CD8-positive, alpha-beta memory T cell (primary cell): ENCODE results near the gene DGKB. TPM values are rescaled to one million over a fixed set of nuclear protein-coding genes. Genes with fewer than 3 reads are reported as not detected.

ENCODE experiments used
- CTCF ChIA-PET: fragments of 350-600 bp; sonication (Branson Sonifier 250); formaldehyde crosslinking; loops from one replicate; lab custom pipeline; 2021; ENCODE audit warnings: antibody characterized with exemption; lab: Charles Lee
- POLR2A ChIA-PET: fragments of 350-600 bp; sonication (Branson Sonifier 250); formaldehyde crosslinking; loops from one replicate; lab custom pipeline; 2021; ENCODE audit warnings: antibody characterized with exemption; lab: Charles Lee
- DNase-seq, 5 donors: peaks; one replicate each; pipeline versions ENCODE4 v3.0.0 to v3.0.0-alpha.2; 2020 to 2022; ENCODE audit warnings: mixed read lengths in 1 of 5
- H3K27ac ChIP-seq: one replicate; pipeline ENCODE4 v1.7.0; 2013; ENCODE audit warnings: low read depth, mild to moderate bottlenecking, low read length, moderate library complexity
- H3K27me3 ChIP-seq: 2 replicates; pipeline ENCODE4 v1.7.0; 2013; ENCODE audit warnings: low read length, mild to moderate bottlenecking; ENCODE audit not compliant: insufficient read depth, poor library complexity, severe bottlenecking
- H3K36me3 ChIP-seq: 2 replicates; pipeline ENCODE4 v1.7.0; 2013; ENCODE audit warnings: mild to moderate bottlenecking, low read length, moderate library complexity; ENCODE audit not compliant: insufficient read depth
- H3K4me1 ChIP-seq: 2 replicates; pipeline ENCODE4 v1.7.0; 2013; ENCODE audit warnings: mild to moderate bottlenecking, low read length, moderate library complexity; ENCODE audit not compliant: insufficient read depth
- H3K4me3 ChIP-seq: 2 replicates; pipeline ENCODE4 v1.7.0; 2013; ENCODE audit warnings: mild to moderate bottlenecking, low read length
- H3K9me3 ChIP-seq: 2 replicates; pipeline ENCODE4 v1.7.0; 2013; ENCODE audit warnings: mild to moderate bottlenecking, low read length
- H3K27ac Mint-ChIP-seq, 8 donors: one replicate each; pipeline ENCODE4 v1.8.0; 2020 to 2021; ENCODE audit warnings: mixed read lengths in 8 of 8, mild to moderate bottlenecking in 6 of 8, inconsistent platforms in 3 of 8, moderate library complexity in 3 of 8
- H3K27me3 Mint-ChIP-seq, 2 donors: one replicate each; pipeline ENCODE4 v1.8.0; 2020 to 2021; ENCODE audit warnings: mixed read lengths in 2 of 2, mild to moderate bottlenecking in 1 of 2, moderate library complexity in 1 of 2
- H3K36me3 Mint-ChIP-seq, 3 donors: one replicate each; pipeline ENCODE4 v1.8.0; 2020 to 2021; ENCODE audit warnings: mixed read lengths in 3 of 3, inconsistent platforms in 1 of 3, mild to moderate bottlenecking in 1 of 3
- H3K4me1 Mint-ChIP-seq, 3 donors: one replicate each; pipeline ENCODE4 v1.8.0; 2020 to 2021; ENCODE audit warnings: mixed read lengths in 3 of 3, inconsistent platforms in 1 of 3, mild to moderate bottlenecking in 1 of 3
- H3K4me3 Mint-ChIP-seq, 7 donors: one replicate each; pipeline ENCODE4 v1.8.0; 2020 to 2021; ENCODE audit warnings: mixed read lengths in 7 of 7, mild to moderate bottlenecking in 6 of 7, moderate library complexity in 4 of 7, inconsistent platforms in 2 of 7
- H3K9me3 Mint-ChIP-seq, 5 donors: one replicate each; pipeline ENCODE4 v1.8.0; 2020 to 2022; ENCODE audit warnings: mixed read lengths in 5 of 5, mild to moderate bottlenecking in 3 of 5, moderate library complexity in 2 of 5, inconsistent platforms in 1 of 5
- polyA plus RNA-seq: library from polyadenylated mRNA; unstranded; fragments of 300-500 nt; fragmentation: Illumina TruSeq; gene quantifications from one replicate; pipeline ENCODE4 v1.2.3, GENCODE V29; 2021
- total RNA-seq, 2 experiments: library from RNA; stranded (reverse); gene quantifications; one replicate each; pipeline ENCODE4 v1.2.3, GENCODE V29; 2021

Gene DGKB
- total and polyA plus RNA-seq, 3 experiments from 2014 or later: not detected

- Histone ChIP-seq H3K9me3 (no peaks in the 10 kb centered on the region), H3K4me1 (no peaks in the 10 kb centered on the region), H3K27me3 (no peaks in the 10 kb centered on the region), H3K36me3 (no peaks in the 10 kb centered on the region), H3K27ac (no peak overlapping the region), H3K4me3 (no peak overlapping the region)
- Mint-ChIP-seq H3K36me3 (no peaks in the 10 kb centered on the region), H3K4me3 (no peak overlapping the region), H3K27ac (no peak overlapping the region), H3K4me1 (no peaks in the 10 kb centered on the region), H3K27me3 (no peaks in the 10 kb centered on the region), H3K9me3 (no peaks in the 10 kb centered on the region)
- POLR2A ChIA-PET: no interaction called here
- CTCF ChIA-PET: no interaction called here
- DNase-seq: no peak
Measured at GRCh38 chr7:14137676-14138075, 764.9 kb downstream of the DGKB start.

DNA sequence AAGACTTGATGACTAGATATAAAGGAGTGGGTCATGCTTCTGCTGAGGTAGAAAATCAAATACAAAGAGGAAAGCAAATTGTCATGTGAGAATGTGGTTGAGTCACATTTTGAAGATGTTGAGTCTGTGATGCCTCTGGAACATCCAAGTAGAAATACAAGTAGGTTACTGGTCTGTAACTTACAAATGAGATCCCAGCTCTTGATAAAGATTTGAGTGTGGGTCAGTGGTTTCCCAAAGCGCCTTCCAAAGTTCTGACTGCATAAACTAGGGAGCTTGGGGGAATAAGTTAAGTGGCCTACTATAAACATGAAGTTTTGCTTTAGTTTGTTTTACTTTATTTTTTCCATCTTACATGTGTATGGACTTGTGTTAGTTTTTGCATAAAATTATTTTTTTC, 768.8 kb downstream of the DGKB start:
- CTCF ChIA-PET: no interaction called here
- no peaks in the 10 kb centered on the region for H3K9me3 ChIP-seq
- H3K27ac ChIP-seq: no peak overlapping the region
- no peaks in the 10 kb centered on the region for H3K36me3 ChIP-seq
- Mint-ChIP-seq H3K4me1 (no peaks in the 10 kb centered on the region), H3K9me3 (no peaks in the 10 kb centered on the region), H3K36me3 (no peaks in the 10 kb centered on the region), H3K27ac (no peak overlapping the region), H3K27me3 (no peaks in the 10 kb centered on the region), H3K4me3 (no peak overlapping the region)
- H3K4me3 ChIP-seq: no peak overlapping the region
- DNase-seq: no peak
- no peaks in the 10 kb centered on the region for H3K27me3 ChIP-seq
- no peaks in the 10 kb centered on the region for H3K4me1 ChIP-seq
- POLR2A ChIA-PET: no interaction called here

DNA sequence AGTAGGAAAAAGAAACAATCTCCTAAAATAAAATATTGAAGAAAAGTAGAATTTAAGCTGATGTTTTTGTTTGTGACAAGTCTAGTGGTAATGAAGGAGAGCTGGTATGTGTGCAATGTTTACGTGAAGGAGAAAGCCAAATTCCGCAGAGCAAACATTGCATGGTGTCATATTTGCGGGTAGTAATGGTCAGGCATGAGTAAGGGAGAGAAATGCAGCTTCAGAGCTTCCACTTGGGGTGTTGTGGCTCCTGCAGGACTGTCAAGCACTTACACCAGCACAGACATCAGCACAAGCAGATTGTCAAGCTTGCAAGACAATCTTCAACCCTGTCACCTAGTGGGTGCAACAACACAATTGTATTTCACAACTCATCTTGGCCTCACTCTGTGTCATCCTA, 776.6 kb downstream of the DGKB start:
- Mint-ChIP-seq H3K4me3 (no peak overlapping the region), H3K9me3 (no peaks in the 10 kb centered on the region), H3K36me3 (no peaks in the 10 kb centered on the region), H3K27ac (no peak overlapping the region), H3K4me1 (no peaks in the 10 kb centered on the region), H3K27me3 (peaks cover 6 to 10% of the 10 kb centered on the region in 2 donors)
- POLR2A ChIA-PET: no interaction called here
- Histone ChIP-seq H3K9me3 (no peaks in the 10 kb centered on the region), H3K4me1 (no peaks in the 10 kb centered on the region), H3K27ac (no peak overlapping the region), H3K27me3 (no peaks in the 10 kb centered on the region), H3K36me3 (no peaks in the 10 kb centered on the region), H3K4me3 (no peak overlapping the region)
- no peak for DNase-seq
- CTCF ChIA-PET: no interaction called here

- Histone ChIP-seq H3K9me3 (no peaks in the 10 kb centered on the region), H3K36me3 (no peaks in the 10 kb centered on the region), H3K4me1 (no peaks in the 10 kb centered on the region), H3K27ac (no peak overlapping the region), H3K4me3 (no peak overlapping the region), H3K27me3 (no peaks in the 10 kb centered on the region)
- ChIA-PET CTCF (no interaction called here), POLR2A (no interaction called here)
- no peak overlapping the region for H3K4me3 Mint-ChIP-seq
- H3K27ac Mint-ChIP-seq: no peak overlapping the region
- H3K27me3 Mint-ChIP-seq: peaks cover 6 to 10% of the 10 kb centered on the region in 2 donors
- H3K9me3 Mint-ChIP-seq: no peaks in the 10 kb centered on the region
- DNase-seq: no peak
- H3K36me3 Mint-ChIP-seq: no peaks in the 10 kb centered on the region
- H3K4me1 Mint-ChIP-seq: no peaks in the 10 kb centered on the region
Measured at GRCh38 chr7:14124716-14125115, 777.8 kb downstream of the DGKB start.

DNA sequence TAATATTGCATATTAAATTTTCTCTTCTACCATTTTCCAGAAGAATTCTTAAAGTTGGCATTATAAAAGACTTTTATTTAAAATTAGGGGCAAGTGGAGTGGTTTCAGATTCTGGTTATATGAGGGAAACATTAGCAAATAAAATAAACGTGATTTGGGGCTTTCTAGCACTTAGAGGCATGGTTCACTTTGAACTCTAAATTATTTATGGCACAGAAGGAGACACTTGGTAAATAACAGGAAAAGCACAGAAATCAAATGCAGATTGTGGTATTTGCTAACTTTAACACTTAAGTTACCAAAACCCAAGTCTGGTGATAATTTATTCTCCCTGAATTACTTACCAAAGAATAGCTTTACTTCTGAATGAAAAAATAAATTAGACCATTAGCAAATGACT, 778.6 kb downstream of the DGKB start:
- Histone ChIP-seq H3K27me3 (no peaks in the 10 kb centered on the region), H3K9me3 (no peaks in the 10 kb centered on the region), H3K4me1 (no peaks in the 10 kb centered on the region), H3K36me3 (no peaks in the 10 kb centered on the region), H3K4me3 (no peak overlapping the region), H3K27ac (no peak overlapping the region)
- ChIA-PET POLR2A (no interaction called here), CTCF (no interaction called here)
- no peak for DNase-seq
- no peak overlapping the region for H3K27ac Mint-ChIP-seq
- no peaks in the 10 kb centered on the region for H3K4me1 Mint-ChIP-seq
- H3K36me3 Mint-ChIP-seq: no peaks in the 10 kb centered on the region
- H3K27me3 Mint-ChIP-seq: peaks cover 6 to 10% of the 10 kb centered on the region in 2 donors
- H3K4me3 Mint-ChIP-seq: no peak overlapping the region
- H3K9me3 Mint-ChIP-seq: no peaks in the 10 kb centered on the region

DNA sequence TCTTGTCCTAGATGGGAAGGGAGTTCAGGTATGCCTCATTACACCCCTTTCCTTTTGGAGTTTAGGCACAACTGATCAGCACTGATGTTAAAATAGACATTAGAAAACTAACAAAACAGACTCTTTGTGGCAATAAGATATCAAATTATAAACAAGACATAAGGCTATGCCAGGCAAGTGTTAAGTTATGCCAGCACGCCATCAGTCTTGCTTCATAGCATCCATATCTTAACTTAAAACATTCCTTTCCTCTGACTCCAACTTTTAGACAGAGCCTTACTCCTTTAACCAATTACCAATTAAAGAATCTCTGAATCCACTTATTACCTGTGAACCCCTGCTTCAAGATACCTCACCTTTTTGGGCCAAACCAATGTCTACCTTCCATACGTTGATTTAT, 786.9 kb downstream of the DGKB start:
- no peaks in the 10 kb centered on the region for H3K36me3 ChIP-seq
- Mint-ChIP-seq H3K4me3 (no peak overlapping the region), H3K27ac (peak overlapping the region in 1 of 8 donors; percentile 28), H3K4me1 (no peaks in the 10 kb centered on the region), H3K9me3 (peaks cover 0 to 3% (median 0%) of the 10 kb centered on the region in 5 donors), H3K36me3 (no peaks in the 10 kb centered on the region), H3K27me3 (no peaks in the 10 kb centered on the region)
- POLR2A ChIA-PET: no interaction called here
- no peaks in the 10 kb centered on the region for H3K27me3 ChIP-seq
- no peak overlapping the region for H3K4me3 ChIP-seq
- H3K4me1 ChIP-seq: no peaks in the 10 kb centered on the region
- no peaks in the 10 kb centered on the region for H3K9me3 ChIP-seq
- DNase-seq: no peak
- no peak overlapping the region for H3K27ac ChIP-seq
- CTCF ChIA-PET: no interaction called here

GRCh38 chr7:14104861-14105260, 797.7 kb downstream of the DGKB start:
- Histone ChIP-seq H3K27me3 (no peaks in the 10 kb centered on the region), H3K36me3 (no peaks in the 10 kb centered on the region), H3K27ac (no peak overlapping the region), H3K4me3 (no peak overlapping the region), H3K9me3 (no peaks in the 10 kb centered on the region), H3K4me1 (no peaks in the 10 kb centered on the region)
- H3K4me3 Mint-ChIP-seq: no peak overlapping the region
- no peaks in the 10 kb centered on the region for H3K27me3 Mint-ChIP-seq
- H3K4me1 Mint-ChIP-seq: no peaks in the 10 kb centered on the region
- peak overlapping the region in 1 of 8 donors; percentile 21 for H3K27ac Mint-ChIP-seq
- POLR2A ChIA-PET: no interaction called here
- CTCF ChIA-PET: no interaction called here
- no peaks in the 10 kb centered on the region for H3K36me3 Mint-ChIP-seq
- H3K9me3 Mint-ChIP-seq: no peaks in the 10 kb centered on the region
- no peak for DNase-seq

DNA sequence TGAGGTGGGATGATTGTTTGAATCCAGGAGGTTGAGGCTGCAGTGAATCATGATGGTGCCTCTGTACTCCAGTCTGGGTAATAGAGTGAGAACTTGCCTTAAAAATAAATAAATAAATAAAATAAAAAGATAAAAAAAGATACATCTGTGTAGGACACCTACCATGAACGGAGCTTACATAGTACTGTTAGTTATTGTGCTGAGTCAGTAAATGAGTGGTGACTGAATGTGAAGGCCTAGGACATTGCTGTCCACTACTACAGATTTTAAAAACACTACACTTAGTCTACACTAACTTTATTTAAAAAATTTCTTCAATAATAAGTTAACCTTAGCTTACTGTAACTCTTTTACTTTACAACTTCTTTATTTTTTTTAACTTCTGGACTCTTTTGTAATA, 806.4 kb downstream of the DGKB start:
- Histone ChIP-seq H3K36me3 (no peaks in the 10 kb centered on the region), H3K27me3 (no peaks in the 10 kb centered on the region), H3K4me1 (no peaks in the 10 kb centered on the region), H3K27ac (no peak overlapping the region), H3K9me3 (no peaks in the 10 kb centered on the region), H3K4me3 (no peak overlapping the region)
- DNase-seq: no peak
- Mint-ChIP-seq H3K36me3 (no peaks in the 10 kb centered on the region), H3K4me3 (no peak overlapping the region), H3K27ac (no peak overlapping the region), H3K9me3 (no peaks in the 10 kb centered on the region), H3K4me1 (no peaks in the 10 kb centered on the region), H3K27me3 (peaks cover 0 to 4% of the 10 kb centered on the region in 2 donors)
- ChIA-PET POLR2A (no interaction called here), CTCF (no interaction called here)
